ENCODE measurements around the gene MEGF6. TPM values are rescaled to one million over a fixed set of nuclear protein-coding genes. Genes with fewer than 3 reads are reported as not detected.

Gene MEGF6
- total RNA-seq, 1 experiment from 2014 or later, result 21.3 TPM

- H2BK15ac ChIP-seq (ENCODE audit: low read depth, low read length), result no peak overlapping the region
- H3K27me3 Mint-ChIP-seq (ENCODE audit: low read depth), result no peaks in the 10 kb centered on the region
- H2AK5ac ChIP-seq (ENCODE audit: insufficient read length, low read length), result no peak overlapping the region
- H3K27ac ChIP-seq (ENCODE audit: insufficient read length, low read depth, low read length), result no peak overlapping the region
- H2AFZ ChIP-seq (ENCODE audit: low read length), result no peak overlapping the region
- DNase-seq, result no peak
- H2BK120ac ChIP-seq (ENCODE audit: low read depth, low read length, poor library complexity, severe bottlenecking), result no peak overlapping the region
- H2BK5ac ChIP-seq (ENCODE audit: insufficient read length, low read length), result no peak overlapping the region
- WGBS (ENCODE audit: extremely low coverage, insufficient read length, low lambda C conversion rate), result no CpG with 5 or more reads among the region's 8 CpGs
- H4K8ac ChIP-seq (replicated peaks; ENCODE audit: insufficient read length, low read depth, low read length), result no peak overlapping the region
- H3T11ph ChIP-seq (ENCODE audit: low read length), result no peak overlapping the region
- no peak overlapping the region for H3K4me2 ChIP-seq (ENCODE audit: insufficient read depth, insufficient read length, low read length)
- H3K79me1 ChIP-seq (ENCODE audit: insufficient read depth, low read depth, low read length, poor library complexity, severe bottlenecking), result no peaks in the 10 kb centered on the region
- H3K36me3 Mint-ChIP-seq (ENCODE audit: insufficient read depth in 1 of 3, low read depth in 3 of 3), result no peaks in the 10 kb centered on the region; a peak in 2 of 7 replicates
- H4K20me1 ChIP-seq (ENCODE audit: control insufficient read depth, insufficient read depth, insufficient read length), result no peaks in the 10 kb centered on the region
- H3K14ac ChIP-seq (ENCODE audit: insufficient read depth, low read length), result no peak overlapping the region
- no peak overlapping the region for H4K91ac ChIP-seq (ENCODE audit: insufficient read length, low read depth, low read length)
- H3K4me1 ChIP-seq (ENCODE audit: insufficient read depth, low read length), result no peaks in the 10 kb centered on the region
- H3K56ac ChIP-seq (ENCODE audit: insufficient read length, low read depth, low read length), result no peak overlapping the region
- H3K9ac ChIP-seq (ENCODE audit: extremely low read depth, insufficient read length, low read length), result no peak overlapping the region
- H2BK12ac ChIP-seq (ENCODE audit: insufficient read length, low read depth, low read length), result no peak overlapping the region
- no peak overlapping the region for H2BK20ac ChIP-seq (ENCODE audit: low read depth, low read length, poor library complexity, severe bottlenecking)
- no peak for TF ChIP-seq CTCF (conservative IDR thresholded peaks at IDR 0.05)
- H3K18ac ChIP-seq (ENCODE audit: insufficient read length, low read depth, low read length), result no peak overlapping the region
- H3K9me3 ChIP-seq (ENCODE audit: control insufficient read depth, low read depth, low read length), result no peaks in the 10 kb centered on the region
- H3K27me3 ChIP-seq (ENCODE audit: insufficient read depth, low read length), result no peaks in the 10 kb centered on the region
- no peaks in the 10 kb centered on the region for H3K79me2 ChIP-seq (ENCODE audit: insufficient read depth, low read length)
- H3K23me2 ChIP-seq (ENCODE audit: insufficient read length, low read depth, low read length, poor library complexity, severe bottlenecking), result no peaks in the 10 kb centered on the region
- H3K23ac ChIP-seq (ENCODE audit: insufficient read length, low read depth, low read length), result no peak overlapping the region
- H3K4me1 Mint-ChIP-seq, result peaks cover 3 to 4% of the 10 kb centered on the region in 2 experiments
- no peak overlapping the region for H3K4ac ChIP-seq (ENCODE audit: low read depth, low read length)
- H3K27ac Mint-ChIP-seq, result no peak overlapping the region
- no peak overlapping the region for H4K5ac ChIP-seq (ENCODE audit: insufficient read length, low read depth, low read length)
- no peak overlapping the region for H3K4me3 Mint-ChIP-seq
- no peaks in the 10 kb centered on the region for H3K9me3 Mint-ChIP-seq
These were observed 6.8 kb downstream of the MEGF6 start for GRCh38 chr1:3604468-3604974.
